Dedifferentiated amniotic fluid mesenchymal stem cell (primary cell): ENCODE data around the gene TBXA2R.

ENCODE experiments used
- DNase-seq: peaks from one replicate; pipeline ENCODE4 v3.0.0-alpha.2; 2016; ENCODE audit errors: extremely low spot score

TBXA2R gene

GRCh38 chr19:3619631-3620012 lies 12.9 kb upstream of the TBXA2R start:
- no peak for DNase-seq

- no peak for DNase-seq
Measured at GRCh38 chr19:3618811-3619630, 12.3 kb upstream of the TBXA2R start.

GRCh38 chr19:3618144-3618810 lies 11.6 kb upstream of the TBXA2R start:
- DNase-seq, result no peak

GRCh38 chr19:3617463-3617862 lies 10.8 kb upstream of the TBXA2R start:
- DNase-seq, result no peak

GRCh38 chr19:3615524-3616135 lies 9.0 kb upstream of the TBXA2R start:
- DNase-seq, result no peak

- no peak for DNase-seq
Measured at GRCh38 chr19:3614858-3615505, 8.3 kb upstream of the TBXA2R start.

GRCh38 chr19:3613818-3614661 lies 7.4 kb upstream of the TBXA2R start:
- no peak for DNase-seq

- DNase-seq, result no peak
Measured at GRCh38 chr19:3612901-3613741, 6.4 kb upstream of the TBXA2R start.

GRCh38 chr19:3612330-3612729 lies 5.7 kb upstream of the TBXA2R start:
- no peak for DNase-seq

- no peak for DNase-seq
Measured at GRCh38 chr19:3611841-3612240, 5.2 kb upstream of the TBXA2R start.

- DNase-seq, result no peak
Measured at GRCh38 chr19:3610745-3611717, 4.4 kb upstream of the TBXA2R start.

- DNase-seq, result no peak
Measured at GRCh38 chr19:3609779-3610719, 3.4 kb upstream of the TBXA2R start.

GRCh38 chr19:3608750-3609322 lies 2.2 kb upstream of the TBXA2R start:
- no peak for DNase-seq

- no peak for DNase-seq
Measured at GRCh38 chr19:3608079-3608641, 1.5 kb upstream of the TBXA2R start.

- no peak for DNase-seq
Measured at GRCh38 chr19:3607303-3608078, 816 bp upstream of the TBXA2R start.

GRCh38 chr19:3606174-3606689 lies 443 bp downstream of the TBXA2R start:
- DNase-seq, result no peak

- DNase-seq, result no peak
Measured at GRCh38 chr19:3605770-3606169, 905 bp downstream of the TBXA2R start.
